ENCODE results near the gene PNPLA3. TPM values are rescaled to one million over a fixed set of nuclear protein-coding genes. Genes with fewer than 3 reads are reported as not detected.

PNPLA3 gene
- total RNA-seq, 1 donor from 2014 or later = 28.3 TPM

- Mint-ChIP-seq H3K9me3 (no peaks in the 10 kb centered on the region), H3K4me3 (no peak overlapping the region), H3K27ac (ENCODE audit: unreplicated experiment) (no peak overlapping the region), H3K4me1 (peaks cover 6% of the 10 kb centered on the region), H3K27me3 (ENCODE audit: low read depth) (peaks cover 34% of the 10 kb centered on the region), H3K36me3 (ENCODE audit: low read depth) (no peaks in the 10 kb centered on the region)
- TF ChIP-seq, protein P1, sequence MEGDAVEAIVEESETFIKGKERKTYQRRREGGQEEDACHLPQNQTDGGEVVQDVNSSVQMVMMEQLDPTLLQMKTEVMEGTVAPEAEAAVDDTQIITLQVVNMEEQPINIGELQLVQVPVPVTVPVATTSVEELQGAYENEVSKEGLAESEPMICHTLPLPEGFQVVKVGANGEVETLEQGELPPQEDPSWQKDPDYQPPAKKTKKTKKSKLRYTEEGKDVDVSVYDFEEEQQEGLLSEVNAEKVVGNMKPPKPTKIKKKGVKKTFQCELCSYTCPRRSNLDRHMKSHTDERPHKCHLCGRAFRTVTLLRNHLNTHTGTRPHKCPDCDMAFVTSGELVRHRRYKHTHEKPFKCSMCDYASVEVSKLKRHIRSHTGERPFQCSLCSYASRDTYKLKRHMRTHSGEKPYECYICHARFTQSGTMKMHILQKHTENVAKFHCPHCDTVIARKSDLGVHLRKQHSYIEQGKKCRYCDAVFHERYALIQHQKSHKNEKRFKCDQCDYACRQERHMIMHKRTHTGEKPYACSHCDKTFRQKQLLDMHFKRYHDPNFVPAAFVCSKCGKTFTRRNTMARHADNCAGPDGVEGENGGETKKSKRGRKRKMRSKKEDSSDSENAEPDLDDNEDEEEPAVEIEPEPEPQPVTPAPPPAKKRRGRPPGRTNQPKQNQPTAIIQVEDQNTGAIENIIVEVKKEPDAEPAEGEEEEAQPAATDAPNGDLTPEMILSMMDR (conservative IDR thresholded peaks at IDR 0.05) = no peak
- DNase-seq (ENCODE audit: low read depth, low spot score) = no peak
Measured at GRCh38 chr22:43879901-43880540, 43.6 kb upstream of the PNPLA3 start.

GRCh38 chr22:43880541-43880991, 43.0 kb upstream of the PNPLA3 start:
- no peaks in the 10 kb centered on the region for H3K9me3 Mint-ChIP-seq
- peaks cover 30% of the 10 kb centered on the region for H3K27me3 Mint-ChIP-seq (ENCODE audit: low read depth)
- H3K4me1 Mint-ChIP-seq = peaks cover 6% of the 10 kb centered on the region
- no peak overlapping the region for H3K4me3 Mint-ChIP-seq
- TF ChIP-seq, protein P1 (conservative IDR thresholded peaks at IDR 0.05) = no peak
- DNase-seq (ENCODE audit: low read depth, low spot score) = no peak
- no peaks in the 10 kb centered on the region for H3K36me3 Mint-ChIP-seq (ENCODE audit: low read depth)
- no peak overlapping the region for H3K27ac Mint-ChIP-seq (ENCODE audit: unreplicated experiment)

GRCh38 chr22:43881091-43882061, 42.2 kb upstream of the PNPLA3 start:
- Mint-ChIP-seq H3K36me3 (ENCODE audit: low read depth) (no peaks in the 10 kb centered on the region), H3K4me3 (no peak overlapping the region), H3K9me3 (no peaks in the 10 kb centered on the region), H3K4me1 (peaks cover 6% of the 10 kb centered on the region), H3K27me3 (ENCODE audit: low read depth) (peaks cover 25% of the 10 kb centered on the region), H3K27ac (ENCODE audit: unreplicated experiment) (no peak overlapping the region)
- no peak for DNase-seq (ENCODE audit: low read depth, low spot score)
- TF ChIP-seq, protein P1 (conservative IDR thresholded peaks at IDR 0.05) = no peak

- H3K4me1 Mint-ChIP-seq = peaks cover 6% of the 10 kb centered on the region
- no peaks in the 10 kb centered on the region for H3K9me3 Mint-ChIP-seq
- peaks cover 31% of the 10 kb centered on the region for H3K27me3 Mint-ChIP-seq (ENCODE audit: low read depth)
- no peak overlapping the region for H3K27ac Mint-ChIP-seq (ENCODE audit: unreplicated experiment)
- TF ChIP-seq, protein P1 (conservative IDR thresholded peaks at IDR 0.05) = no peak
- no peaks in the 10 kb centered on the region for H3K36me3 Mint-ChIP-seq (ENCODE audit: low read depth)
- no peak for DNase-seq (ENCODE audit: low read depth, low spot score)
- no peak overlapping the region for H3K4me3 Mint-ChIP-seq
Measured at GRCh38 chr22:43882122-43882767, 41.4 kb upstream of the PNPLA3 start.

DNA sequence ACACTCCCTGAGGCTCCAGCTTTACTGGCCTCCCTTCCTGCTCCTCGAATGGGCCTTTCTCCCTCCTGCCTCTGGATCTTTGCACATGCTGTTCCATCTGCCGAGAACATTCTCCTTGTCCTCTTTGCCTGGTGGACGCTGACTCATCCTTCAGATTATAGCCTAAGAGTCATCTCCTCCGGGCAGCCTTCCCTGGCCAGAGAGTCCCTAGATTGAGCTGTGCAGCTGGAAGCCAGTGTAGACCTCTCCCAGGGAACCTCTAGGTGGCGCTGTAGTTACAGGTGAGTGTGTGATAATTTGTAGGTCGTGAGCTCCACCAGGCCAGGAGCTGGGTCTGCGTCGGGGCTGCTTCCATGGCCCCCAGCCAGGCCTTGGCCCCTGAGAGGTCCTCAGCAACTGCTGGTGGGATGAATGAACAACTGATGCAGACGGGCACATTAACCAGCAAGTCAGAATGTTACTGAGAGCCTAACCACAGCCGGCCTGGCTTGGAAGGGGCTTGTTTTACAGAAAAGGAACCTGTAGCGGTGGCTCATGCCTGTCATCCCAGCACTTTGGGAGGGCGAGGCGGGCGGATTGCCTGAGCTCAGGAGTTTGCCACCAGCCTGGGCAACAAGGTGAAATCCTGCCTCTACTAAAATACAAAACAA, 40.5 kb upstream of the PNPLA3 start:
- H3K4me1 Mint-ChIP-seq = peaks cover 5% of the 10 kb centered on the region
- H3K27me3 Mint-ChIP-seq (ENCODE audit: low read depth) = peaks cover 33% of the 10 kb centered on the region
- no peak overlapping the region for H3K27ac Mint-ChIP-seq (ENCODE audit: unreplicated experiment)
- TF ChIP-seq, protein P1 (conservative IDR thresholded peaks at IDR 0.05) = peak; percentile 74
- H3K9me3 Mint-ChIP-seq = no peaks in the 10 kb centered on the region
- DNase-seq (ENCODE audit: low read depth, low spot score) = peak; percentile 65
- H3K4me3 Mint-ChIP-seq = no peak overlapping the region
- H3K36me3 Mint-ChIP-seq (ENCODE audit: low read depth) = no peaks in the 10 kb centered on the region

Measured in neural crest cell (in vitro differentiated cells).